Measurements from ENCODE around the gene RNF222.

DNA sequence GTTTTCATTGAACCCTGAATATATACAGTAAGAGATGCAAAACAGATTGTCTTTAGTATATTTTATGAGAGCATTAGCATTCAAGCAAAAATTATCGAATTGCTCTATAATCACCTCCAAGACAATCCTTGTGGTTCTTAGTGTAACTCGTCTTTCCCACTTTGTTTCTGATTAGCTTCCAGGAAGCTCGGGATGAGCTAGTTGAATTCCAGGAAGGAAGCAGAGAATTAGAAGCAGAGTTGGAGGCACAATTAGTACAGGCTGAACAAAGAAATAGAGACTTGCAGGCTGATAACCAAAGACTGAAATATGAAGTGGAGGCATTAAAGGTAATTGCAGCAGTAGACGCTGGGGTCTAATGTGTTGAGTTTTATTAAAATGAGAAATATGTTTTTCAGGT is 47.9 kb upstream of the RNF222 start:
- TF ChIP-seq PHF8 (IDR thresholded peaks at IDR 0.05; ENCODE audit: borderline replicate concordance, low read depth) (no peak), TFCP2L1 (CRISPR knock-in tag; IDR thresholded peaks at IDR 0.05) (no peak)
- TF ChIP-seq, protein P1, sequence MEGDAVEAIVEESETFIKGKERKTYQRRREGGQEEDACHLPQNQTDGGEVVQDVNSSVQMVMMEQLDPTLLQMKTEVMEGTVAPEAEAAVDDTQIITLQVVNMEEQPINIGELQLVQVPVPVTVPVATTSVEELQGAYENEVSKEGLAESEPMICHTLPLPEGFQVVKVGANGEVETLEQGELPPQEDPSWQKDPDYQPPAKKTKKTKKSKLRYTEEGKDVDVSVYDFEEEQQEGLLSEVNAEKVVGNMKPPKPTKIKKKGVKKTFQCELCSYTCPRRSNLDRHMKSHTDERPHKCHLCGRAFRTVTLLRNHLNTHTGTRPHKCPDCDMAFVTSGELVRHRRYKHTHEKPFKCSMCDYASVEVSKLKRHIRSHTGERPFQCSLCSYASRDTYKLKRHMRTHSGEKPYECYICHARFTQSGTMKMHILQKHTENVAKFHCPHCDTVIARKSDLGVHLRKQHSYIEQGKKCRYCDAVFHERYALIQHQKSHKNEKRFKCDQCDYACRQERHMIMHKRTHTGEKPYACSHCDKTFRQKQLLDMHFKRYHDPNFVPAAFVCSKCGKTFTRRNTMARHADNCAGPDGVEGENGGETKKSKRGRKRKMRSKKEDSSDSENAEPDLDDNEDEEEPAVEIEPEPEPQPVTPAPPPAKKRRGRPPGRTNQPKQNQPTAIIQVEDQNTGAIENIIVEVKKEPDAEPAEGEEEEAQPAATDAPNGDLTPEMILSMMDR (IDR thresholded peaks at IDR 0.05), result no peak
